Fibroblast of skin of back (primary cell): ENCODE results near the gene HSPA4.
"Not testable (repeated sequence)": the region's sequence is repeated elsewhere in the genome, so short reads cannot be mapped to it uniquely, and the experiment has no call there.

ENCODE experiments used
- DNase-seq: peaks from one replicate; pipeline ENCODE4 v3.0.0-alpha.2; 2013

Gene HSPA4

DNA sequence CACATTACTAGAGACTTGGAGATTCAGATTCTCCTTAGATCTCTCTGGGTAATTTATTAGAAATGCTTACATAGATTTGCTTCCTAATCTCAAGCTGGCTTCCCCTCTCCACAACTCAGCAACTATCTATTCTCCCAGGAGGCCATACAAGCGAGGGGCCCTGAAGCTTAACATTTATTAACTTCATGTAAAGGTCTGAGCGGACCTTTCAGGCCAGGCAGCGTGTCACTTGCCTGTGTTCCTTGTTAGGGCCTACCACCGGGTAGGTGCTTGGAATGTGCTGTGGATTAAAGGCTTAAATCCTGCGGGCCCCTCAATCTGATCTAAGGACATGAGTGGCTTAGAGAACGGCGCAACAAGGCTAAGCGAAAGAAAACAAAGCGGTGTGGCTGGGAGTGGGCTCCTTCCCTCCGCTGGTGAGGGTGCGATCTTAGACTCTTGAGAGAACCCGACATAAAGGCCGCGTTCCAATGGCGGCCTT, 712 bp upstream of the HSPA4 start:
- DNase-seq: no peak

GRCh38 chr5:133052317-133053175, 733 bp downstream of the HSPA4 start:
- peak; percentile 46 for DNase-seq

- no peak for DNase-seq
Observed at GRCh38 chr5:133053448-133053847, 1.6 kb downstream of the HSPA4 start.

GRCh38 chr5:133054697-133055471, 3.1 kb downstream of the HSPA4 start:
- no peak for DNase-seq

DNA sequence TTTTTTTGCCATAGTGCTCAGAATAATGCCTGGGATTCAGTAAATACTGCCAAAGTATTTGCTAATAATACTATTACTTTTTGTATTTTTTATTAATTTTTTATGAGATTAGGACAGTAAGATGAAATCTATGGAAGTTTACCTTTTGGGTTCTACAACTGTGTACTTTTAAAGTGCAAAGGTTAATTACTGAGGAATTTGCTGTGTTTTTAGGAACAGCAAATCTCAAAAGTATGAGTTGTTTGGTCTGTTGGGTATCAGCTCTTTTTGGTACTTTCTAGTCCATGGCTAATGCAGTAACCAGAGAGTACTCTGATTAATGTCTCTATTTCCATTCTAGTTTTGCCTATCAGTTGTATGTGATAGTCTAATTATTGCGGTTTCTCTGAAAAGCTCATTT, 5.1 kb downstream of the HSPA4 start:
- no peak for DNase-seq

DNA sequence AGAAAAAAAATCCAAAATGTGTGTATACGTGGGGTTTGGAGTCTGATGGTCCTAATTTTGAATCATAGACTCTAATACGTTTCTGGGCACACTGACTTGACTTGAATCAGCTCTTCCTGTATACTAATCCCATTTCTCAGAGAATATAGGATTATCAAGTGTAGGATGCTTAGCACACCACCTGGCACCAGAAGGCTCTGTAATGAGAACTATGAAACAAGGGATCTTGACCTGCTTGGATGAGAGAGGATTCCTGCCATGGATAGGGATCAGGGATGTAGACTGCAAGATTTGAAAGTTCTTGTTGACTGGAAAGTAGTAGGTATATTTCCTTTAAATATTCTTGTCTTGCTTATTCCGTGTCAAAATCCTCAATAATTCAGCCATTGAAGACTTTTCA, 7.8 kb downstream of the HSPA4 start:
- no peak for DNase-seq

GRCh38 chr5:133062276-133062675, 10.5 kb downstream of the HSPA4 start:
- DNase-seq: no peak

GRCh38 chr5:133063965-133064364, 12.2 kb downstream of the HSPA4 start:
- DNase-seq: no peak

GRCh38 chr5:133065471-133065870, 13.7 kb downstream of the HSPA4 start:
- DNase-seq: no peak

DNA sequence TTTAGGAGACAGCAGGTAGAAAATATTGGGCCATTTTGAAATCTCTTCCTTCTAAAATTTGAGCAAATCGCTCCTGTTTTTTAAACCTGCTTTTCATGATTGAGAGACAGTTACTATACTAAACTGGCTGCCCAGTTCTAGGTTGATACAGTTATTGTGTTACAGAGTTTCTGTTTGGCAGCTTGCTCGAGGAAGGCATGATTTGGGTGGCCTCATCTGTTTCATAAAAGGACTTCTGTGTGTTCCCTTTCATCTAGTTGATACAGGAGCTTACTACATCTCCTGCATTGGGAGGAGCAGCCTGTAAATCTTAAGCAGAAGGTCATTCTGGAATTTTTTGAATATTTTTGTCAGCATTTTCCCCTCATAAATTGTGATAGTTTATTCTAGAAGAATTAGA, 14.2 kb downstream of the HSPA4 start:
- DNase-seq: no peak

DNA sequence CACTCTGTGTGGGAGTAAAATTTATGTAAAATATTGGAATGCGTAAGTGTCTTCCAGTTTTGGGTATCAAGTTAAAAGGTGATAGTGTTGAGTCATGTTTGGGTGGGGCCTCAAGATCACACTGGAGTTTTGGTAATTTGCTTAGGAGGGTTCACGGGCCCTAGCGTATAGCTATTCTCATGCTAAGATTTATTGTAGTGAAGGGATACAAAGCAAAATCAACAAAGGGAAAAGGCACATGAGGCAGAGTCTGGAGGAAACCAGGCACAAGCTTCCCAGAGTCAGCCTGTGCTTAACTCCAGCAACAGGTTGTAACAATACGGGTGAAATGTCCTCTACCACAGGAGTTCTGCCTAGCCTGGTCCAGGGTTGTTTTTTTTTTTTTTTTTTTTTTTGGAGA, 20.2 kb downstream of the HSPA4 start:
- no peak for DNase-seq

DNA sequence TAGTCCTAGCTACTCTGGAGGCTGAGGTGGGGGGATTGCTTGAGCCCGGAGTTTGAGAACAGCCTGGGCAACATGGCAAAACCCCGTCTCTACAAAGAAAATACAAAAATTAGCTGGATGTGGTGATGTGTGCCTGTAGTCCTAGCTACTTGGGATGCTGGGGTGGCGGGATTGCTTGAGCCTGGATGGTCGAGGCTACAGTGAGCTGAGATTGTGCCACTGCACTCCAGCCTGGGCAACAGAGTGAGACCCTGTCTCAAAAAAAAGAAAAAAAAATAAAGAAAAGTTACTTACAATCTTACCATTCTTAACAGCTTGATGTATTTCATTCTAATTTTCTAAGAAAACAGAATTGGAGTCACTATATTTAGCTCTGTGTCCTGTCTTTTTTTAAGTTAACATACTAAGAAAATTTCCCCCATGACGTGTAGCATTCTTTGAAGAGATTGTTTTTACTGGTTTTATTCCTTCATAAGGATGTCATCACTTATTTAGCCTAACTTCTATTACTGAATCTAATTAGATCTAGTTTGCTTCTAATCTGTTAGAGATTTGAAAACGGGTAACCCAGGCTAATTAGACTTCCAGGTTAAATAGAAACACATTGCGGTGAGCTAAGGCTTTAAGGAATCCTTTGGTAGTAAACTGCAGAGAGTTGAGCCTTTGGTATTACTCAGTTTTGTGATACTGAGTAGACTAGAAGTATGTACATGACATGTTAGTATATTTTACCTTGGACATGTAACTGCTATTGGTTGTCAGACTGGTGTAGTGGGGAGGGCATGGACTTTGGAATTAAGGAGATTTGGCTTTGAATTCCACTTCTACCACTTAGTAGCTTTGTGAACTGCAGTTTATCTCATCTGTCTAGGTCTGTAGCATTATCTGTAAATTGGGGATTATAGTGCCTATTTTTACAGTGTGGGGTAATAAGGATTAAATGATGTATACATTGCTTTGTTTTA, 24.0 kb downstream of the HSPA4 start:
- peak; percentile 70 for DNase-seq

GRCh38 chr5:133079048-133079447, 27.2 kb downstream of the HSPA4 start:
- no peak for DNase-seq

GRCh38 chr5:133081036-133081435, 29.2 kb downstream of the HSPA4 start:
- no peak for DNase-seq

DNA sequence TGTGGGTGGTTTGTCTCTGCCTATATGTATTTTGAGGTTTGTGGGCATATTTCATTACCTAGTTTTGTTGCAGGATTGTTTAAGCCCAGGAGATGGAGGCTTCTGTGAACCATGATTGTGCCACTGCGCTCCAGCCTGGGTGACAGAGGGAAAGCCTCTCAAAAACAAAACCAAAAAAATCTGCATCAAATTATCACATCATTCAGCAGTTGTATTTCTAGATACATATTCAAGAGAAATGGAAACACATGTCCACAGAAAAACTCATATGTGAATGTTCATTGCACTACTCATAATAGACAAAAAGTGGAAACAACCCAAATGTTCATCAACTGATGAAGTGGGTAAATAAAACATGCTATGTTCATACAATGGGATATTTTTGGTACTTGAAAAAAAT, 29.9 kb downstream of the HSPA4 start:
- DNase-seq: no peak

DNA sequence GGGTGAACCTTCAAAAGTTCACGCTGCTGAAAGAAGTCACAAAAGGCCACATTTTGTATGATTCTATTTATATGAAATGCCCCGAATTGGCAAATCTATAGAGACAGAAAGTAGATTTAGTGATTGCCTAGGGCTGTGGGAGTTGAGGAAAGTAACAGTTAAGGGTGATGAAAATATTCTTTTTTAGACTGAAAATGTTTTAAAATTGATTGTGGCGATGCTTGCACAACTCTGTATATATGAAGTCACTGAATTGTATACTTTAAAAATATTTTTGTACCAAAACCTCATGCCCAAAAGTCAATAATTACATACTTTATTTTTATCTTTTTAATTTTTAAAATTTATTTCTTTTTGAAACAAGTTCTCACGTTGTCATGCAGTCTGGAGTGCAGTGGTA, 30.3 kb downstream of the HSPA4 start:
- no peak for DNase-seq

GRCh38 chr5:133083901-133084300, 32.1 kb downstream of the HSPA4 start:
- no peak for DNase-seq

DNA sequence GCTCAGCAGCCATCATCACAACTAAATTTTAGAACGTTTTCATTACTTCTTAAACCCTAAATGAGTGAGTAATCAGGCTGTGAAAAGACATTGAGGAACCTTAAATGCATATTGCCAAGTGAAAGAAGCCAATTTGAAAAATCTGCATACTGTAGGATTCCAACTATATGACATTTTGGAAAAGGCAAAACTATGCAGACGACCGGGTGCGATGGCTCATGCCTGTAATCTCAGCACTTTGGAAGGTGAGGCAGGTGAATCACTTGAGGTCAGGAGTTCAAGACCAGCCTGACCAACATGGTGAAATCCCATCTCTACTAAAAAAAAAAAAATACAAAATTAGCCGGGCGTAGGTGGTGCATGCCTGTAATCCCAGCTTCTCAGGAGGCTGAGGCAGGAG, 33.4 kb downstream of the HSPA4 start:
- DNase-seq: not testable (repeated sequence)

DNA sequence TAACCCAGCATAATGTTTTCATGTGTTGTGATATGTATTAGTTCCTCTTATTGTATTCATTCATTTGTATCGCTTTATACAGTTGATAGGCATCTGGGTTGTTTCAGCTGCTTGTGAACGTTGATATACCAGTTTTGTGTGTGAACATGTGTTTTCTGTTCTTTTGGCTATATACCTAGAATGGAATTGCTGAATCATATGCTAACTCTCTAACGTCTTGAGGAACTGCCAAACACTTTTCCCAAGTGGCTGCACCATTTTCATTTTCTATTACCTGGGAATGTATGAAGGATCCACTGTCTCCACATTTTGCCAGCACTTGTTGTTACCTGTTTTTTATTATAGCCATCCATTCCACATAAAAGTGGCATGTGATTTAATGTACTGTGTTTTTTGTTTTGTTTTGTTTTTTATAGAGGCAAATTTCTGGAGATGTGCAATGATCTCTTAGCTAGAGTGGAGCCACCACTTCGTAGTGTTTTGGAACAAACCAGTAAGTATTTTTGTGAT, 34.6 kb downstream of the HSPA4 start:
- DNase-seq: no peak

- DNase-seq: no peak
Observed at GRCh38 chr5:133088064-133088463, 36.3 kb downstream of the HSPA4 start.

DNA sequence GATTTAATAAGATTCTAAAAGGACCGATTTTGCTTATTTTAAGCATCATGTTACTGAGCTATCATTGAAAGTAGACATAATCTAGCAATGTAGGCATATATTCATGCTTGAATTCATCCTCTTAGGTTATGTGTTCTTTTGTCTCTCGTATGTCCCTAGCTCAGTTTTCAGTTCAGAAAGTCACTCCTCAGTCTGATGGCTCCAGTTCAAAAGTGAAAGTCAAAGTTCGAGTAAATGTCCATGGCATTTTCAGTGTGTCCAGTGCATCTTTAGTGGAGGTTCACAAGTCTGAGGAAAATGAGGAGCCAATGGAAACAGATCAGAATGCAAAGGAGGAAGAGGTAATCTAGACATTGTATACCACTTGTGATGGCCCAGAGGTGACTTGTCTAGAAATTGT, 39.2 kb downstream of the HSPA4 start:
- no peak for DNase-seq

DNA sequence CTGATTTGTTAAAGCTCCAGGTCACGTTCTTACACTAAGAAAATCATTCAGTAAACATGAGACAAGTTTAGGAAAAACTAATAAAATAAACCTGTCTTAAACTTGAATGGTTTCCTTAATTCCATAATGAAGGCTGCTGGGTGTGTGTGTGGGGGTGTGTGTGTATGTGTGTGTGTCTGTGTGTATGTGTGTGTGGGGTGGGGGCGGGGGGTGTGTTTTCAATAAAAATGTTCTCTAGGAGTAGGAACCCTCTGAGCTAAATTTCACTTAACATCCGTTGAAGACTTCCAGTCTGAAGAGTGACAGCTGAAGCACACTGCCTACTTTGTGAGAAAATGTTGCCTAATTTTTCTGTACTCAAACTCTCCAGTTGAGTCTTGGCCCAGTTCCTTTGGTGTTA, 54.5 kb downstream of the HSPA4 start:
- DNase-seq: no peak
